Stimulated activated CD4-positive, alpha-beta T cell treated with anti-CD3 and anti-CD28 coated beads, Interleukin-4, amount 100 ng/mL, for 48 hours (primary cell): ENCODE results near the gene GNGT1.
"Not testable (repeated sequence)": the region's sequence is repeated elsewhere in the genome, so short reads cannot be mapped to it uniquely, and the experiment has no call there.

Source experiments
- DNase-seq, 2 donors: peaks; one replicate each; pipeline ENCODE4 v3.0.0-alpha.2; 2020; ENCODE audit warnings: low read depth in 2 of 2

GNGT1 gene

GRCh38 chr7:93902777-93903423 lies 3.5 kb upstream of the GNGT1 start:
- DNase-seq, result no peak

- DNase-seq, result no peak
Observed at GRCh38 chr7:93910076-93910994, 4.0 kb downstream of the GNGT1 start.

- DNase-seq, result not testable (repeated sequence)
Observed at GRCh38 chr7:93911242-93911641, 4.9 kb downstream of the GNGT1 start.

GRCh38 chr7:93911661-93912060 lies 5.3 kb downstream of the GNGT1 start:
- DNase-seq, result not testable (repeated sequence)

GRCh38 chr7:93913197-93913596 lies 6.8 kb downstream of the GNGT1 start:
- no peak for DNase-seq

- DNase-seq, result no peak
Observed at GRCh38 chr7:93914581-93915066, 8.3 kb downstream of the GNGT1 start.

- not testable (repeated sequence) for DNase-seq
Observed at GRCh38 chr7:93915206-93915842, 9.0 kb downstream of the GNGT1 start.

- not testable (repeated sequence) for DNase-seq
Observed at GRCh38 chr7:93915888-93916287, 9.5 kb downstream of the GNGT1 start.

GRCh38 chr7:93916315-93916714 lies 9.9 kb downstream of the GNGT1 start:
- DNase-seq, result not testable (repeated sequence)

- DNase-seq, result no peak
Observed at GRCh38 chr7:93920496-93921182, 14.3 kb downstream of the GNGT1 start.

GRCh38 chr7:93921186-93921585 lies 14.8 kb downstream of the GNGT1 start:
- DNase-seq, result no peak

GRCh38 chr7:93921607-93922566 lies 15.5 kb downstream of the GNGT1 start, which contains the start of gene GNG11:
GNG11 (plus strand) TSS chr7:93921735; CDS start chr7:93922138, 403 bp downstream.
- peak; percentile 12 to 21 for DNase-seq

GRCh38 chr7:93923296-93923695 lies 16.9 kb downstream of the GNGT1 start:
- DNase-seq, result no peak

- DNase-seq, result no peak
Observed at GRCh38 chr7:93923942-93924341, 17.6 kb downstream of the GNGT1 start.

- no peak for DNase-seq
Observed at GRCh38 chr7:93926800-93927199, 20.4 kb downstream of the GNGT1 start.

GRCh38 chr7:93927585-93927984 lies 21.2 kb downstream of the GNGT1 start:
- no peak for DNase-seq

GRCh38 chr7:93931655-93932054 lies 25.3 kb downstream of the GNGT1 start:
- no peak for DNase-seq

GRCh38 chr7:93933156-93933555 lies 26.8 kb downstream of the GNGT1 start:
- no peak for DNase-seq

- no peak for DNase-seq
Observed at GRCh38 chr7:93935102-93935501, 28.7 kb downstream of the GNGT1 start.

GRCh38 chr7:93937818-93938217 lies 31.5 kb downstream of the GNGT1 start:
- no peak for DNase-seq
